ENCODE data around the gene PRKCA.

DNA sequence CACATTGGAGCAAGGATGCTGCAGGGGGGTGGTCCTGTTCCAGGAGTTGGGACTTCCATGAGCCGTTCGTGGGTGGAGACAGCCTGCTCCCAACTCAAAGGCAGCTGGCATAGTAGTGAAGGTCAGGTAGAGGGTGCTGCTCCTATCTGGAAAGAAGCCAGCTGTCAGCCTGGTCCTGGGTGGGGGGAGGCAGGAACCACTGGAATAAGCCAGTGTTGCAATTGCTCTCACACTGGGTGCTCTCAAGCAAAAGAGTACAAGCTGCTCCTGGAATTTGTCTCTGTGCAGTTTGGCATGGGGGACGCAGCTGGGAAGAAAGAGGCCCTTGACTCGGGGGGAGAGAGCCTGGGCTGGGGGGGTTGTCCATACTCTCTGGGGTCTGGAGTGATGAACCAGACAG, 541.2 kb downstream of the PRKCA start:
- TF ChIP-seq, protein P1, sequence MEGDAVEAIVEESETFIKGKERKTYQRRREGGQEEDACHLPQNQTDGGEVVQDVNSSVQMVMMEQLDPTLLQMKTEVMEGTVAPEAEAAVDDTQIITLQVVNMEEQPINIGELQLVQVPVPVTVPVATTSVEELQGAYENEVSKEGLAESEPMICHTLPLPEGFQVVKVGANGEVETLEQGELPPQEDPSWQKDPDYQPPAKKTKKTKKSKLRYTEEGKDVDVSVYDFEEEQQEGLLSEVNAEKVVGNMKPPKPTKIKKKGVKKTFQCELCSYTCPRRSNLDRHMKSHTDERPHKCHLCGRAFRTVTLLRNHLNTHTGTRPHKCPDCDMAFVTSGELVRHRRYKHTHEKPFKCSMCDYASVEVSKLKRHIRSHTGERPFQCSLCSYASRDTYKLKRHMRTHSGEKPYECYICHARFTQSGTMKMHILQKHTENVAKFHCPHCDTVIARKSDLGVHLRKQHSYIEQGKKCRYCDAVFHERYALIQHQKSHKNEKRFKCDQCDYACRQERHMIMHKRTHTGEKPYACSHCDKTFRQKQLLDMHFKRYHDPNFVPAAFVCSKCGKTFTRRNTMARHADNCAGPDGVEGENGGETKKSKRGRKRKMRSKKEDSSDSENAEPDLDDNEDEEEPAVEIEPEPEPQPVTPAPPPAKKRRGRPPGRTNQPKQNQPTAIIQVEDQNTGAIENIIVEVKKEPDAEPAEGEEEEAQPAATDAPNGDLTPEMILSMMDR (conservative IDR thresholded peaks at IDR 0.05; ENCODE audit: low read length): no peak
- no peak for TF ChIP-seq EZH2phosphoT487 (IDR thresholded peaks at IDR 0.05; ENCODE audit: borderline replicate concordance)
